Naive B cell (primary cell): ENCODE results near the gene TMEM252. TPM values are rescaled to one million over a fixed set of nuclear protein-coding genes. Genes with fewer than 3 reads are reported as not detected.
A peak's percentile ranks its signal among the peaks of the same experiment; 100 is the strongest.

ENCODE experiments used
- ATAC-seq, 2 donors: fragments of 150-1000 bp; cut with Tn5 transposase; 2 replicates each; pipeline ENCODE4 v1.10.0; 2021; ENCODE audit warnings: low read depth in 2 of 2, mild to moderate bottlenecking in 2 of 2, moderate library complexity in 2 of 2
- DNase-seq: peaks from one replicate; pipeline ENCODE4 v3.0.0; 2022
- H3K27ac Mint-ChIP-seq, 6 donors: one replicate each; pipeline ENCODE4 v1.8.0; 2020 to 2022; ENCODE audit warnings: mild to moderate bottlenecking in 6 of 6, mixed read lengths in 6 of 6, moderate library complexity in 5 of 6, inconsistent platforms in 2 of 6
- H3K27me3 Mint-ChIP-seq, 3 donors: one replicate each; pipeline ENCODE4 v1.8.0; 2021 to 2022; ENCODE audit warnings: mixed read lengths in 3 of 3, mild to moderate bottlenecking in 1 of 3
- H3K36me3 Mint-ChIP-seq, 2 donors: one replicate each; pipeline ENCODE4 v1.8.0; 2020 to 2022; ENCODE audit warnings: mixed read lengths in 2 of 2, inconsistent platforms in 1 of 2, mild to moderate bottlenecking in 1 of 2
- H3K4me1 Mint-ChIP-seq, 3 donors: one replicate each; pipeline ENCODE4 v1.8.0; 2020 to 2022; ENCODE audit warnings: mixed read lengths in 3 of 3, inconsistent platforms in 1 of 3, mild to moderate bottlenecking in 1 of 3, moderate library complexity in 1 of 3
- H3K4me3 Mint-ChIP-seq, 8 donors: one replicate each; pipeline ENCODE4 v1.8.0; 2020 to 2022; ENCODE audit warnings: mild to moderate bottlenecking in 8 of 8, mixed read lengths in 8 of 8, moderate library complexity in 8 of 8, inconsistent platforms in 2 of 8
- H3K9me3 Mint-ChIP-seq, 7 donors: one replicate each; pipeline ENCODE4 v1.8.0; 2020 to 2022; ENCODE audit warnings: mixed read lengths in 7 of 7, mild to moderate bottlenecking in 5 of 7, inconsistent platforms in 2 of 7, moderate library complexity in 1 of 7
- polyA plus RNA-seq, 6 donors: library from polyadenylated mRNA; unstranded; fragments of 300-500 nt; fragmentation: Illumina TruSeq; gene quantifications; one replicate each; pipeline ENCODE4 v1.2.3, GENCODE V29; 2021; ENCODE audit warnings: low read depth in 6 of 6

TMEM252 gene
- polyA plus RNA-seq, 6 donors from 2014 or later, result not detected

GRCh38 chr9:68555437-68556150 is 14.9 kb upstream of the TMEM252 start:
- Mint-ChIP-seq H3K36me3 (no peaks in the 10 kb centered on the region), H3K27ac (no peak overlapping the region), H3K9me3 (peaks cover 0 to 1% (median 0%) of the 10 kb centered on the region in 7 donors), H3K27me3 (peaks cover 0 to 9% (median 0%) of the 10 kb centered on the region in 3 donors), H3K4me1 (peaks cover 11 to 16% (median 14%) of the 10 kb centered on the region in 3 donors), H3K4me3 (no peak overlapping the region)
- DNase-seq (no peak), ATAC-seq (no peak)

GRCh38 chr9:68552700-68553476 is 12.2 kb upstream of the TMEM252 start:
- no peaks in the 10 kb centered on the region for H3K36me3 Mint-ChIP-seq
- no peak for DNase-seq

GRCh38 chr9:68551191-68551590 is 10.5 kb upstream of the TMEM252 start:
- DNase-seq (no peak), ATAC-seq (no peak)
- Mint-ChIP-seq H3K4me1 (peaks cover 25 to 27% (median 26%) of the 10 kb centered on the region in 3 donors), H3K27me3 (no peaks in the 10 kb centered on the region), H3K36me3 (no peaks in the 10 kb centered on the region), H3K4me3 (no peak overlapping the region), H3K27ac (no peak overlapping the region), H3K9me3 (no peaks in the 10 kb centered on the region)

More at GRCh38 chr9:68552700-68553476, 12.2 kb upstream of the TMEM252 start:
- no peak for ATAC-seq
- Mint-ChIP-seq H3K27ac (no peak overlapping the region), H3K9me3 (peaks cover 0 to 1% (median 0%) of the 10 kb centered on the region in 7 donors), H3K4me1 (peaks cover 9 to 12% (median 10%) of the 10 kb centered on the region in 3 donors), H3K4me3 (no peak overlapping the region), H3K27me3 (peaks cover 0 to 9% (median 0%) of the 10 kb centered on the region in 3 donors)

- ATAC-seq (no peak), DNase-seq (no peak)
- H3K4me3 Mint-ChIP-seq, result peak overlapping the region in 5 of 8 donors; percentile 12 to 84 (median 48)
- no peaks in the 10 kb centered on the region for H3K36me3 Mint-ChIP-seq
- H3K4me1 Mint-ChIP-seq, result peaks cover 38 to 40% (median 40%) of the 10 kb centered on the region in 3 donors
- peak overlapping the region in 5 of 6 donors; percentile 34 to 82 (median 66) for H3K27ac Mint-ChIP-seq
- no peaks in the 10 kb centered on the region for H3K9me3 Mint-ChIP-seq
- H3K27me3 Mint-ChIP-seq, result no peaks in the 10 kb centered on the region
Observed at GRCh38 chr9:68548241-68548640, 7.6 kb upstream of the TMEM252 start.

GRCh38 chr9:68547417-68547816 is 6.7 kb upstream of the TMEM252 start:
- H3K4me1 Mint-ChIP-seq, result peaks cover 38 to 40% (median 40%) of the 10 kb centered on the region in 3 donors
- H3K36me3 Mint-ChIP-seq, result no peaks in the 10 kb centered on the region
- no peaks in the 10 kb centered on the region for H3K27me3 Mint-ChIP-seq
- peak overlapping the region in 7 of 8 donors; percentile 1 to 88 (median 65) for H3K4me3 Mint-ChIP-seq
- no peaks in the 10 kb centered on the region for H3K9me3 Mint-ChIP-seq
- peak overlapping the region; percentile 52 to 82 (median 62) for H3K27ac Mint-ChIP-seq
- DNase-seq, result peak; percentile 7
- ATAC-seq, result peak; percentile 36 to 37

GRCh38 chr9:68546596-68547390 is 6.1 kb upstream of the TMEM252 start:
- ATAC-seq, result peak; percentile 96 to 97
- no peaks in the 10 kb centered on the region for H3K36me3 Mint-ChIP-seq
- H3K4me3 Mint-ChIP-seq, result peak overlapping the region; percentile 4 to 88 (median 70)

GRCh38 chr9:68545033-68545705 is 4.5 kb upstream of the TMEM252 start:
- ATAC-seq, result no peak
- no peaks in the 10 kb centered on the region for H3K9me3 Mint-ChIP-seq
- H3K4me3 Mint-ChIP-seq, result peak overlapping the region in 4 of 8 donors; percentile 28 to 70 (median 43)
- no peaks in the 10 kb centered on the region for H3K27me3 Mint-ChIP-seq
- peak overlapping the region in 5 of 6 donors; percentile 5 to 46 (median 10) for H3K27ac Mint-ChIP-seq
- H3K4me1 Mint-ChIP-seq, result peaks cover 40 to 46% (median 44%) of the 10 kb centered on the region in 3 donors
- DNase-seq, result no peak
- H3K36me3 Mint-ChIP-seq, result no peaks in the 10 kb centered on the region

More at GRCh38 chr9:68546596-68547390, 6.1 kb upstream of the TMEM252 start:
- peak overlapping the region; percentile 19 to 88 (median 79) for H3K27ac Mint-ChIP-seq
- H3K27me3 Mint-ChIP-seq, result no peaks in the 10 kb centered on the region
- H3K9me3 Mint-ChIP-seq, result no peaks in the 10 kb centered on the region
- DNase-seq, result peak; percentile 44
- H3K4me1 Mint-ChIP-seq, result peaks cover 40 to 44% (median 43%) of the 10 kb centered on the region in 3 donors

- H3K27me3 Mint-ChIP-seq, result no peaks in the 10 kb centered on the region
- DNase-seq, result no peak
Observed at GRCh38 chr9:68541568-68541967, 885 bp upstream of the TMEM252 start.

GRCh38 chr9:68538200-68538599 is 2.5 kb downstream of the TMEM252 start:
- H3K27ac Mint-ChIP-seq, result no peak overlapping the region
- no peak overlapping the region for H3K4me3 Mint-ChIP-seq
- H3K4me1 Mint-ChIP-seq, result peaks cover 0 to 8% (median 7%) of the 10 kb centered on the region in 3 donors
- DNase-seq (no peak), ATAC-seq (no peak)
- no peaks in the 10 kb centered on the region for H3K9me3 Mint-ChIP-seq
- H3K27me3 Mint-ChIP-seq, result no peaks in the 10 kb centered on the region
- no peaks in the 10 kb centered on the region for H3K36me3 Mint-ChIP-seq

More at GRCh38 chr9:68541568-68541967, 885 bp upstream of the TMEM252 start:
- H3K9me3 Mint-ChIP-seq, result no peaks in the 10 kb centered on the region
- peaks cover 19 to 23% (median 23%) of the 10 kb centered on the region in 3 donors for H3K4me1 Mint-ChIP-seq
- no peaks in the 10 kb centered on the region for H3K36me3 Mint-ChIP-seq
- H3K4me3 Mint-ChIP-seq, result no peak overlapping the region
- H3K27ac Mint-ChIP-seq, result no peak overlapping the region
- no peak for ATAC-seq

- H3K9me3 Mint-ChIP-seq, result no peaks in the 10 kb centered on the region
- DNase-seq, result no peak
- H3K27me3 Mint-ChIP-seq, result no peaks in the 10 kb centered on the region
- no peak overlapping the region for H3K4me3 Mint-ChIP-seq
- no peaks in the 10 kb centered on the region for H3K36me3 Mint-ChIP-seq
- no peak for ATAC-seq
- no peak overlapping the region for H3K27ac Mint-ChIP-seq
- peaks cover 0 to 8% (median 7%) of the 10 kb centered on the region in 3 donors for H3K4me1 Mint-ChIP-seq
Observed at GRCh38 chr9:68537616-68537880, 3.1 kb downstream of the TMEM252 start.

GRCh38 chr9:68536876-68537615 is 3.6 kb downstream of the TMEM252 start:
- no peak for ATAC-seq

GRCh38 chr9:68533678-68534077 is 7.0 kb downstream of the TMEM252 start:
- H3K9me3 Mint-ChIP-seq, result no peaks in the 10 kb centered on the region
- H3K4me3 Mint-ChIP-seq, result no peak overlapping the region
- DNase-seq, result no peak
- no peak for ATAC-seq
- H3K27ac Mint-ChIP-seq, result no peak overlapping the region
- H3K36me3 Mint-ChIP-seq, result no peaks in the 10 kb centered on the region
- H3K4me1 Mint-ChIP-seq, result no peaks in the 10 kb centered on the region
- H3K27me3 Mint-ChIP-seq, result peaks cover 0 to 8% (median 4%) of the 10 kb centered on the region in 3 donors

More at GRCh38 chr9:68536876-68537615, 3.6 kb downstream of the TMEM252 start:
- Mint-ChIP-seq H3K4me3 (no peak overlapping the region), H3K4me1 (peaks cover 0 to 5% (median 5%) of the 10 kb centered on the region in 3 donors), H3K9me3 (no peaks in the 10 kb centered on the region), H3K36me3 (no peaks in the 10 kb centered on the region), H3K27me3 (no peaks in the 10 kb centered on the region), H3K27ac (no peak overlapping the region)
- DNase-seq, result no peak
